ENCODE measurements around the gene DPYSL4.
"Not testable (repeated sequence)": the region's sequence is repeated elsewhere in the genome, so short reads cannot be mapped to it uniquely, and the experiment has no call there.

The DPYSL4 gene

DNA sequence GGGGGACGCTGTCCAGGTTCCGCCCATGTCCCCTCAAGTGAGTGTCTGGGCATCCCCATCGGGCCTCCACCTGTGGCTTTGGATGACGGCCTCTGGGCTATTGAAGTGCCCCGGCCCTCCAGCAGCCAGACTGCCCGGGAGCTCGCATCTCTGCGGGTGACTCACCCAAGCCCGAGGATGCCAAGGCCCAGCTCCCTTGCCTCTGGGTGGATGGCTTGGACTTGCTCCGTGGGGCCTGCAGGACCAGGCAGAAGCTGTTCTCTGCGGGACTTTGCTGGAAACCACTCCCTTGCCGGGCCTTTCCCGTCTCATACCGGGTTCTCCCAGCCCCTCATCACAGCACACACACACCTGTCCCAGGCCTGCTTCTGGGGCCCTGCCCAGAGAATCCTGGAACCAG lies 22.4 kb downstream of the DPYSL4 start:
- DNase-seq: no peak

DNA sequence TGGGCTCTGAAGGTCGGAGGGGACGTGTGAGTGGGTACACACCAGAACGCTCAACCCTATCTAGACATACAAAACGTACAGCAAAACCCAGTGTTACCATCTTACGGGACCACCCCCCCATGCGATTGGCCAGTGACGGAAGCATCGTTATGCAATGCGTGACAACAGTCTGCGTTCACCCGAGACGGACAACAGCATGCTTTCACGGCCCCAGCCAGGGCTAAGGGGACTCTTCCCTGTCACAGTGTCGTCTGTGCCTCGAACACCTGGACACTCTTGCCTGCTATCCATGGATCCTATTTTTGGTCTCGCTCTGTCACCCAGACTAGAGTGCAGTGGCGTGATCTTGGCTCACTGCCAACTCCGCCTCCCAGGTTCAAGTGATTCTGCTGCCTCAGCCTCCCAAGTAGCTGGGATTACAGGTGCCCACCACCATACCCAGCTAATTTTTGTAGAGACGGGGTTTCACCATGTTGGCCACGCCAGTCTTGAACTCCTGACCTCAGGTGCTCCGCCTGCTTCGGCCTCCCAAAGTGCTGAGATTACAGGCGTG lies 23.3 kb downstream of the DPYSL4 start:
- no peak for DNase-seq

DNA sequence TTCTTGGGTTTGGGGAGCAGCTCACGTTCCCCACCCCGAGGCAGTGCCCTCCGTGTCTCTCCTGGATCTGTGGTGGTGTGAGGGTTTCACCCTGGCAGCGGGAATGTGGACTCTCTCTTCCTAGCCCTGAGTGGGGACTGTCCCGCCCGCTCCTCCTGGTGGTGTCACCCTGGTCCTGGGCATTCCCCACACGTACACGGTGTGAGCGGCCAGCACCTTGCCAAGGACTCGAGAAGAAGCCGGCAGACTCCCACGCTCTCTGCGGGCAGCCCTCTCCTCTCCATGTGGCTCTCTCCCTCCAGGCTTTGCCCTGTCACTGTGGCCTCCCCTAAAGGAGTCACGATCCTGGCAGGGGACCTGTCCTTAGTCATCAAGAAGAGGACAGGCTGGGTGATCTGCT lies 24.0 kb downstream of the DPYSL4 start:
- DNase-seq: no peak

- DNase-seq: no peak
Measured at GRCh38 chr10:132211246-132211645, 24.5 kb downstream of the DPYSL4 start.

DNA sequence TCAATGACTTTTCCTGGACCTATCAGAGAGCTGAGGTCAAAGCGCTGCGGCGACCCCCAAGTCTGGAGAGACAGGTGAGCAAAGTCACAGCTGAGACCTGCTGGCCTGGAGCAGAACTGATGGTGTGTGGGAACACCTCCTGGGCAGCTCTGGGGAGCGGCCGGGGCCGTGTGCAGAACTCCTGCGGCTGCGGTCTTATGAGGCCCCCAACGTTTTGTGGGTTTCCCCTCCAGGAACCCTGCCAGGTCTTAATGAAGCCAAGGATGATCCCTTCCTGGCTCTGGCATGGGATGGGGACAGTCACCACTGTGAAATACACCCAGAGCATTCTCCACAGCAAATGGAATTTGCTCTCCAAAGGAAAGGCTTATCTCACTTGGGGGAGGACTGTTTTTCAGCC lies 26.1 kb downstream of the DPYSL4 start:
- DNase-seq: no peak

GRCh38 chr10:132213917-132214316 lies 27.2 kb downstream of the DPYSL4 start:
- no peak for DNase-seq

DNA sequence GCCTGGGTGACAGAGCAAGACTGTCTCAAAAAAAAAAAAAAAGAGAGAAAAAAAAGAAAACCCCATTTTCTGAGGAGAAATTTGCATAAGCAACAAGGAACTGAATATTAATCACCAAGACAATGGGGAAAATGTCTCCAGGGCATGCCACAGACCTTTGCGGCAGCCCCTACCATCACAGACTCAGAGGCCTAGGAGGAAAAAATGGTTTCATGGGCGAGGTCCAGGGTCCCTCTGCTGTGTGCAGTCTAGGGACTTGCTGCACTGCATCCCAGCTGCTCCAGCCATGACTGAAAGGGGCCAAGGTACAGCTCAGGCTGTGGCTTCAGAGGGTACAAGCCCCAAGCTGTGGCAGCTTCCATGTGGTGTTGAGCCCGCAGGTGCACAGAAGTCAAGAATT lies 29.7 kb downstream of the DPYSL4 start:
- DNase-seq: not testable (repeated sequence)

DNA sequence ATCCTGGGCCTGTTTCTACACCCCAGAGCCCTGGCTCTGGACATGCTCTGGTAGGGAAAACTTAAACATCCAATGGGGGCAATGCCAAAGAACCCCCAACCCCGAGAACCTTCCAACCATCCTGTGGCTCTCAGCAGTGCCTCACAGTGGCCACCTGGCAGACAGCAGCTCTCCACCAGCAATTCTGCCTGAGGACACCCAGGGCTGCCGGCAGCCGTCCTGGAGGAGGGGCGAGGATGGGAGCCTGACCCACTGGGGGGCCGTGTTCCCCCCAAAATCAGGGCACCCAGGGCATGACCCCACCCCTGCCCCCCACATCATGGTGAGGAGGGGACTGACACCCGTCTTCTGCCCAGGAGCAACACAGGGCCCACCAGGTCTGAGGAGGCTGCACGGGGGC lies 32.7 kb downstream of the DPYSL4 start:
- no peak for DNase-seq

DNA sequence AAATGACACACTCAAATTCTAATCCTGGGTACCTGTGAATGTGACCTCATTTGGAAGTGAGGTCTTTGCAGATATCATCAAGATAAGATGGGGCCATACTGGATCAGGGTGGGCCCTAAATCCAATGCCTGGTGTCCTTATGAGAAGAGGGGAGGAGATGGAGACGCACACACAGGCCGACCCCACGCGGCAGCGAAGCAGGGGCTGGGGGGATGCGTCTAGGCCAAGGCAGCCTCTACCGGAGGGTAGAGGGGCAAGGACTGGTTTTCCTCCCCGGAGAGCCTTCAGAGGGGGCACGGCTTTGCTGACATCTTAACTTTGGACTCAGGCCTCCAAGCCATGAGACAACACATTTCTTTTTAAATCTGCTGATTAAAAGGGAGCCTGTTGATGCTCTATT lies 33.3 kb downstream of the DPYSL4 start:
- no peak for DNase-seq

DNA sequence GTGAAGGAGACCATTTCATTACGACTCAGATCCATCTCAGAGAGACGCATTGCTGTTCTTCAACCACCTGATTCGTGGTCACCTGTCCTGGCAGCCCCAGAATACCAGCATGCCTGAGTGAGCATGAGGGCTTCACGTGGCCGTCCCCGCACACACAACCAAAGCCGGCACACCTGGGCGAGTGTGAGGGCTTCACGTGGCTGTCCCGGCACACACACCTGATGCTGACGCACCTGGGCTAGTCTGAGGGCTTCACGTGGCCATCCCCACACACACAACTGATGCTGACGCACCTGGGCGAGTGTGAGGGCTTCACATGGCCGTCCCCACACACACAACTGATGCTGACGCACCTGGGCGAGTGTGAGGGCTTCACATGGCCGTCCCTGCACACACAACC lies 34.2 kb downstream of the DPYSL4 start:
- not testable (repeated sequence) for DNase-seq

GRCh38 chr10:132222726-132223125 lies 36.0 kb downstream of the DPYSL4 start:
- no peak for DNase-seq

DNA sequence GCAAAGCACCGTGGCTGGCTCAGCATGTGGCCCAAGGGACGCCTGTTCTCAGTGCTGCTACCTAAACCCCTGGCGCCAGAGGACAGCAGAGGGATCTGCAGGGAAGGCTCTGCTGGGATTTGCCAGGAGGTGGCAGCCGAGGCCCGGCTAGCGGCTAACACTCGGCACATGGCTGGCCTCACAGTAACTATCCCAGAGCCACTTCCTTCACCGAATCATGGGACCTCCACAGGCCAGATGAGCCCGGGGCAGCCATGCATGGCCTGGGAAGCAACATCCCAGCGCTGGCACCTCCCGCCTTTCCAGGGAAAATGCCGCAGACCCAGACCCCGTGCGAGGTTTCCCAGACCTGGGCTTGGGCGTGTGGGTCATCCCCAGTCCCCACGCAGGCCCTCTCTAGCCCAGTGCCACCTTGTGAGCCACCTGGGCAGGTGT lies 36.4 kb downstream of the DPYSL4 start:
- DNase-seq: peak; percentile 77

- DNase-seq: no peak
Measured at GRCh38 chr10:132223611-132224342, 37.0 kb downstream of the DPYSL4 start.

GRCh38 chr10:132224343-132225072 lies 37.8 kb downstream of the DPYSL4 start:
- no peak for DNase-seq

DNA sequence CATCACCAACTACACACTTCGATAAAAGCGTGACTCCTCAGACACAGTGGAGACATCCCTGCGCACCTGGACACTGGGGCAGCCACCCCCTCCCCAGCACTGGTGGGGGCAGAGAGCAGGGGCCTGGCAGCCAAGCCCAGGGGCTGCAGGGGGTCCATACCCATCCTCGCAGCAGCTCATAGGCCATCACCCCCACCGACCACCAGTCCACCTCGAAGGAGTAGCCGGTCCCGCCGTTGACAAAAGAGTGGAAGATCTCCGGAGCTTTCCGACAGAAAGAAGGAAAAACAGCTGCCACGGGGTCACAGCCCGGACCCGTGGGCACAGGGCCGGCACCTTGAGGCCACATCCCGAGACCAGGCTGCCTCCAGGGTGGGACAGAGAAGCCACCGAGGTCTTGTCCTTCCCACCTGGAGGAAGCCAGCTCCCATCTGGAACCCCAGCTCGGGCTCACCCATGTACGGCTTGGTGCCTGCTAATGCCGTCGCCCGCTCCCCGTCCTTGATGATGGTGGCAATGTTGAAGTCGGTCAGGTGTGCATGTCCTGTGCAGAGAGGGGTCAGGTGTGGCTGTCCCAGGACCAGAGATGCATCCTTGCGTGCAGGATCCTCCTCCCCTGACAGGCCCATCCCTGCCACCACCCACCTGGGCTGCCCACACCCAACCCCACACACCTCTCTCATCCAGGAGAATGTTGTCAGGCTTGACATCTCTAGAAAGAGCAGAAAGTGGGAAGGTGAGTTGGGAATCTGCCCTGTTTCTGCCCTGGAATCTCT lies 38.5 kb downstream of the DPYSL4 start:
- DNase-seq: no peak

DNA sequence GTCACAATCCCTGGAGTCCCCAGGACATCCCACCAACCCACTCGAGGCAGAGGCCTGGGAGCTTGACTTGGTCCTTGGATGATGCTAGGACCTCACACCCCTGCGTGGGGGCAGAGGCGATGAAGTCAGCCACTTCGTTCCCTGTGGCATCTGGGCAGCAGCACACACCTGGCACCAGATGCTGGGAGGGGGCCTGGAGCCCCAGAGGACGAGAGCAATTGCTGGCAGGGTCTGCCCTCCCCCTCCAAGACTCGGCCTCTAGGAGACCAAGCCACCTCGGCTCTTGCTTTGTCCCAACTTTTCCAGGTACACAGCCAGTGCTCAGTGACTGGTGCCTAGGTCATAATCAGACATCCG lies 39.1 kb downstream of the DPYSL4 start:
- DNase-seq: no peak

DNA sequence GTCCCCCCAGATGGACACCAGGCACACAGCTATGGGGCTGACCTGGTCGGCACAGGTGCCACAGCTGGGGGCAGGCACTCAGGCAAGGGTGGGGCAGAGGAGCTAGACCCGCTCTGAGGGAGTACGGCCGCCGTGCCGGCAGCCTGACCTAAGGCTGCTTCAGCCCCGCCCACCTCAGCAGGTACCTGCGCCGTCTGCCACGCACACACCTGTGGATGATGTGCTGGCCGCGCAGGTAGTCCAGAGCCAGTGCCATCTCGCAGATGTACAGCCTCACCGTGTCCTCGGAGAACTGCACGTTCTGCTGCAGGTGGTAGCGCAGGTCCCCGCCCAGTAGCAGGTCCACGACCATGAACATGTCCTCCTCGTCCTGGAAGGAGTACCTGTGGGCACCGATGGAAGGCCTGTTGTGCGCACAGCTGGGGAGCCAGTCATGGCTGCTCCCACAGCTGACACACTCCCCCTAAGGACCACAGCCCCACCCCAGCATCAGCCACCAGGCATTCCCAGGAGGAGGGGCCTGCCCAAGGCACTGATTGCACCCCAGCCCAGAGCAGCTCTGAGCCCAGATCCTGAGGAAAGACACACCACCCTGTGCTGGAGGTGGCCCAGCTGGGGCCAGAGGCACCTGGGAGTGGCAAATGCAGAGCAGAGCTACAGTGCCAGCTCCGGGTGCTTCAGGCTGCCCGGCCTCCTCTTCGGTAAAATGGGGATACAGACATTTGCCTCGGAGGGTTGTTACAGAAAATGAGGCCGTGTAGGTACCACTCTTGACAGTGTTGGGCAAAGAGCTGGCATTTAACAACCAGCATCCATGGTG lies 40.0 kb downstream of the DPYSL4 start:
- DNase-seq: no peak

GRCh38 chr10:132227851-132228390 lies 41.2 kb downstream of the DPYSL4 start:
- no peak for DNase-seq

DNA sequence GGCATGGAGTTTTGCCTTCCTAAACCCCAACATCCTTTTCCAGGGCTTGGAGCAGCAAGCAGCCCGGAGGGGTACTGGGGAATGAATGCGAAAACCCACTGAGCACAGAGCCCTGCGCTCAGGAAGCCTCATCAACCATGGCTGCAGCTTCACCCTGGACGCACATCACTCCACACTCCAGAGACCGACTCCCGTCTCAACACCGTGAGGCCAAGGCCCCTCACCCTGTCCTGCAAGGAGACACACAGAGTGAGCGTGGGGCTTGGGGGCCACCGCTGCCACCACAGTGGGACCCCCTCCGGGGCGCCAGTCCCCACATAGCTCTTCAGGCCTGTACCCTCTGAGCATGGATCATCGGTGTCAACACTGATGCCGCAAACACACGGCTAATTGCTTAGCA lies 41.9 kb downstream of the DPYSL4 start:
- no peak for DNase-seq

- DNase-seq: no peak
Measured at GRCh38 chr10:132229096-132229495, 42.3 kb downstream of the DPYSL4 start.

DNA sequence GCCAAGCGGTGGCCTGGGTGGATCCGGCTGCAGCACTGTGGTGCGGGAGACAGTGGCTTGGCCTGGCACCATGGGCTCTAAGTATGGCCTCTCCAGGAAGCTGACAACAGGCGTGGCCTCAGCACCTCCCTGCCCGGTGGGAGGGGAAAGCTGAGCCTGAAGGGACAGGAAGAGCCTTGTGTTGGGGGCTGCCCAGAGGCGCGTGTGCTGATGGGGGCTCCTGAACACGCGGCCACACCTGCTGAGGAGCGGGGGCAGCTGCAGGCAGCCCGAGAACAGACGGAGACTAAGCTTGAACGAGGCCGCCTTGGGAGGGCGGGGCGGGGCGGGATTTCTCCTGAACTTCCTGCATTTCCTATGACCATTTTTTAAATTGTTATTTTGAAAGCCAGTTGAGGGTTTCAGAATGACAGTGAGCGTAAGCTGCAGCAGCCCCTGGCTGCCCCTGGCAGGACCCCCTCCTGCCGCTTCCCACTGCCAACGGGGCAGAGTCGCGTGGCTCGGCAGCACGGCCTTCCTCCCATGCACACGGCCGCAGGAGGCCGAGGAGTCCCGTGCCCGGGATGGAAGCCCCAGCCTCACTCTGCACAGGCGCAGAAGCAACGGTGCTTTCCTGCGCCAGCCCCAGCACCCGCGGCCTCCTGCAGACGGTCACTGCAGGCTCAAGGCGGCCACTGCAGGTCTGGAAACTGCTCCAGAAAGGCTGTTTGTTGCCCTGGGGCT lies 43.2 kb downstream of the DPYSL4 start:
- DNase-seq: peak; percentile 55
